SK-N-SH treated with all-trans-retinoic acid at 6 μM for 48 hours (cell line): ENCODE data around the gene ABCA8.
"Not testable (repeated sequence)": the region's sequence is repeated elsewhere in the genome, so short reads cannot be mapped to it uniquely, and the experiment has no call there.

Source experiments
- ATAC-seq: fragments of 200-7000 bp; cut with Tn5 transposase; 3 replicates; pipeline ENCODE4 v1.9.1; 2020; ENCODE audit warnings: mild to moderate bottlenecking, moderate library complexity
- BACH2 ChIP-seq: fragments of 250-450 bp; sonication (Bioruptor Pico); IDR thresholded peaks from 2 replicates; pipeline ENCODE4 v1.9.0; 2021; ENCODE audit warnings: mild to moderate bottlenecking, borderline replicate concordance
- CREB5 ChIP-seq: fragments of 250-450 bp; sonication (Bioruptor Pico); IDR thresholded peaks from 2 replicates; pipeline ENCODE4 v1.5.1; 2020; ENCODE audit warnings: low read depth, mild to moderate bottlenecking, moderate library complexity
- CSDC2 ChIP-seq: fragments of 250-450 bp; sonication (Bioruptor Pico); IDR thresholded peaks from 2 replicates; pipeline ENCODE4 v1.5.0; 2020; ENCODE audit warnings: mild to moderate bottlenecking, moderate library complexity
- CSRNP3 ChIP-seq: fragments of 250-450 bp; sonication (Bioruptor Pico); IDR thresholded peaks from 2 replicates; pipeline ENCODE4 v1.5.1; 2021; ENCODE audit warnings: mild to moderate bottlenecking, moderate library complexity
- ESRRG ChIP-seq: fragments of 250-450 bp; sonication (Bioruptor Pico); IDR thresholded peaks from 2 replicates; pipeline ENCODE4 v1.6.1; 2021; ENCODE audit warnings: mild to moderate bottlenecking
- GLIS3 ChIP-seq: fragments of 250-450 bp; sonication (Bioruptor Pico); IDR thresholded peaks from 2 replicates; pipeline ENCODE4 v1.5.0; 2020; ENCODE audit warnings: mild to moderate bottlenecking, moderate library complexity
- OSR1 ChIP-seq: fragments of 250-450 bp; sonication (Bioruptor Pico); IDR thresholded peaks from 2 replicates; pipeline ENCODE4 v1.8.0; 2022; ENCODE audit warnings: moderate library complexity, mild to moderate bottlenecking, inconsistent platforms
- TCF4 ChIP-seq: fragments of 250-450 bp; sonication (Bioruptor Pico); IDR thresholded peaks from 2 replicates; pipeline ENCODE4 v1.8.0; 2021; ENCODE audit warnings: mild to moderate bottlenecking, moderate library complexity, borderline replicate concordance
- TSHZ2 ChIP-seq: fragments of 250-450 bp; sonication (Bioruptor Pico); IDR thresholded peaks from 2 replicates; pipeline ENCODE4 v1.5.0; 2020; ENCODE audit warnings: mild to moderate bottlenecking, moderate library complexity
- ZC3H10 ChIP-seq: fragments of 250-450 bp; sonication (Bioruptor Pico); IDR thresholded peaks from 2 replicates; pipeline ENCODE4 v1.5.1; 2021; ENCODE audit warnings: mild to moderate bottlenecking, moderate library complexity
- ZFP3 ChIP-seq: fragments of 250-450 bp; sonication (Bioruptor Pico); IDR thresholded peaks from 2 replicates; pipeline ENCODE4 v1.5.0; 2020; ENCODE audit warnings: mild to moderate bottlenecking, moderate library complexity
- ZFP30 ChIP-seq: fragments of 450-650 bp; formaldehyde crosslinking; IDR thresholded peaks from 2 replicates; pipeline ENCODE4 v1.5.0; 2022; ENCODE audit warnings: mild to moderate bottlenecking, moderate library complexity
- ZNF8 ChIP-seq: fragments of 450-650 bp; formaldehyde crosslinking; IDR thresholded peaks from 2 replicates; pipeline ENCODE4 v1.5.0; 2020; ENCODE audit warnings: mild to moderate bottlenecking, moderate library complexity
- TF ChIP-seq, protein P1 (sequence below): fragments of 250-450 bp; sonication (Bioruptor Pico); IDR thresholded peaks from 2 replicates; pipeline ENCODE4 v1.8.0; 2021; ENCODE audit warnings: low read depth, mild to moderate bottlenecking, moderate library complexity, borderline replicate concordance

Gene ABCA8

DNA sequence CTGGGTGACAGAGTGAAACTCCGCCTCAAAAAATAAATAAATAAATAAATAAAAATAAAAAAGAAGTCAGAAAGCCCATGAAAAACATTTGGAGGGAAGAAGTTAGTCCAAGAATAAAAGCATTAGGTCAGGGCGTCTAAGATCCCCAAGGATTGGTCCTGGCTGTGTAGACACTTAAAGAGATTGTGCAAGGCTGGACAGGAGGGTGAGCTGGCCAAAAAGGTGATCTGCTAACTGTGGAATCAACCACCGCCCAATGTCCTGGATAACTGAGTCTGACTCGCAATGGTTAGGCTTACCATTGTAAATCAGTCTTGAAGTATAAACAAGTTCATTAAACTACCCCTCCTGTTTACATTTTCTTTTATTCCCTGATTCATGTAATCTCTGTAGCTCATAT, 8.8 kb upstream of the ABCA8 start (continued):
- TF ChIP-seq, protein P1, sequence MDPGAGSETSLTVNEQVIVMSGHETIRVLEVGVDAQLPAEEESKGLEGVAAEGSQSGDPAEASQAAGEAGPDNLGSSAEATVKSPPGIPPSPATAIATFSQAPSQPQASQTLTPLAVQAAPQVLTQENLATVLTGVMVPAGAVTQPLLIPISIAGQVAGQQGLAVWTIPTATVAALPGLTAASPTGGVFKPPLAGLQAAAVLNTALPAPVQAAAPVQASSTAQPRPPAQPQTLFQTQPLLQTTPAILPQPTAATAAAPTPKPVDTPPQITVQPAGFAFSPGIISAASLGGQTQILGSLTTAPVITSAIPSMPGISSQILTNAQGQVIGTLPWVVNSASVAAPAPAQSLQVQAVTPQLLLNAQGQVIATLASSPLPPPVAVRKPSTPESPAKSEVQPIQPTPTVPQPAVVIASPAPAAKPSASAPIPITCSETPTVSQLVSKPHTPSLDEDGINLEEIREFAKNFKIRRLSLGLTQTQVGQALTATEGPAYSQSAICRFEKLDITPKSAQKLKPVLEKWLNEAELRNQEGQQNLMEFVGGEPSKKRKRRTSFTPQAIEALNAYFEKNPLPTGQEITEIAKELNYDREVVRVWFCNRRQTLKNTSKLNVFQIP (CRISPR knock-in tag): no peak
- TF ChIP-seq OSR1 (CRISPR knock-in tag) (no peak), ZFP30 (CRISPR knock-in tag) (no peak), TSHZ2 (CRISPR knock-in tag) (no peak), BACH2 (CRISPR knock-in tag) (no peak), ZC3H10 (CRISPR knock-in tag) (no peak)

DNA sequence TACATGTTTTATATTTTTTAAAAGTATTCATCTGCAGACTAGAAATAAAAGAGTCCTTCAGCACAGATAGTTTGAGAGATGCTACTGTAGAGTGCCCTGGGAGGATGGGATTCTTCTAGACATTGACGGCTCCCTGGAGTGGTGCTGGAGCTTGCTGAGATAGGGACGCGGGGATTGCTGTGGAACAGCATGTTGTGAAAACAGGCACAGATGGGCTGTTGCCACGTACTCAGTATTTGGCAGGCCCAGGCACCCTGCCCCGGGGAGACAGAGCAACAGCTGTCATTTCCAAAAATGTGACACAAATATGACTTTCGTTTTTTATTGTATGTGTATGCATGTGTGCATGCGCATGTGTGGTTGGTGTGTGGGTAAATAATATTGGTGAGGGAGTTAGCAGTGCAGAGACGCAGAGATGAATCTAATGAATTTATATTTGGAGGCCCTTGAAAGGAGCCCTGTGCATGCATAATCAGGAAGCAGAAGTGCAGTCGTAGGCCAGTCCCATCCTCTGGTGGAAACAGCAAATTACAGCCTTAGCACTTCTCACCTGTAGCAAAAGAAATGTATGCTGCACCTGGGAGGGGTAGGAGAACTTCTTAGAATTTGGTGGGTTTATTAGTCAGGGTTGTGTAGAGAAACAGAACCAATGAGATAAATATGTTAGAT, 6.2 kb upstream of the ABCA8 start:
- ATAC-seq: peak; percentile 37; the same call in 2 of the 3 replicates
- TF ChIP-seq ZNF8: no peak
- TF ChIP-seq ZFP3: no peak
- TF ChIP-seq CSRNP3 (CRISPR knock-in tag): no peak

- not testable (repeated sequence) for ATAC-seq
Observed at GRCh38 chr17:68959117-68959516, 3.9 kb upstream of the ABCA8 start.

DNA sequence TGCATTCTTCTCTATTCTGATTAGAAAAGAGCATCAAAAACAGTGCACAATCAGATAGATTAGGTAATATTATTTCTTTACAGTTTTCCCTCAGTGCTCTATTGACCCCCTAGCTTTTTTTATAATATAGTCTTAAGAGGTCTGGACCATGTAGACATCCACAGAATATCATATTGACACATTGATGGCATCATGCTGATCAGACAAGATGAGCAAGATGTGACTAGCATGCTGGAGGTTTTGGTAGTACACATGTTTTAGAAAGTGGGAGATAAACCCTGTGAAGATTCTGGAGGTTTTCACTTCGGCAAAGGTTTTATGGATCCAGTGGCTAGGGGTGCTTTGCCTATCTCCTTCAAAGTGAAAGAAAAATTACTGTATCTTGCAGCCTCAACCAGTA, 2.8 kb upstream of the ABCA8 start:
- TF ChIP-seq, protein P1 (CRISPR knock-in tag): no peak
- TF ChIP-seq CSDC2 (CRISPR knock-in tag) (no peak), ESRRG (CRISPR knock-in tag) (no peak)
- ATAC-seq: no peak

- ATAC-seq: no peak; the same call in 2 of the 3 replicates
- TF ChIP-seq OSR1 (CRISPR knock-in tag) (no peak), CSRNP3 (CRISPR knock-in tag) (no peak)
Observed at GRCh38 chr17:68954146-68954896, 871 bp downstream of the ABCA8 start.

DNA sequence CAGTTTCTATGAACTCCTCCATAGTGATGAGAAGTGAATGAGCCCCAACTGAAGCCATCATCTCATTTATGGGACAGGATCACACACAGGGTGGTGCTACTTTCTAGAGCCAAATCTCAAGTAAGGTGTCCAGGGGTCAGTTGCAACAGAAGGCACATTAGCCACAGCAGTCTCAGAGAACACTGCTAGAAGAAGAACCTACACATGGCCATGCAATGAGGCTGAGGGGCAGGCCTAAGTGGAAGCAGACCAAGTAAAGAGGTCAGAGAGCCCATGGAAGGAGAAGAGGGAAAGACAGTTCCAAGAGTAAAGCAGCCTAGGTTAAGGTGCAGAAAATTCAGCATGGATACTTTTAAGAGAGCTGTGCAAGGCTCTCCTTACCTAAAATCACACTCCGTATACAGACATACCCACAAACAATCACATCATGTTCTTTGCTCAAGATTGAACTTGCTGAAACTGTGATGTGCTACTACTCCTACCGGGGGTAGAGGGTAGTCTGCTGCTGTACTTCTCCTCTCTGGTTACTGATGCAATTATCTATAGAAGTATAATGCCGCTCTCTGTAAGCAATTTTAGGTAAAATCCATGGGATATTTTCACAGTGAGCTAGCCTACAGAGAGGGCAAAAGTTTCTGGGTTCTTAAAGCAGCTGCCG, 1.7 kb downstream of the ABCA8 start:
- peak; percentile 18; the same call in 1 of the 3 replicates for ATAC-seq
- TF ChIP-seq TCF4 (CRISPR knock-in tag): no peak
- TF ChIP-seq, protein P1 (CRISPR knock-in tag): no peak
- no peak for TF ChIP-seq GLIS3 (CRISPR knock-in tag)
- TF ChIP-seq CREB5 (CRISPR knock-in tag): no peak
